ENCODE measurements around the gene GSK3B.

DNA sequence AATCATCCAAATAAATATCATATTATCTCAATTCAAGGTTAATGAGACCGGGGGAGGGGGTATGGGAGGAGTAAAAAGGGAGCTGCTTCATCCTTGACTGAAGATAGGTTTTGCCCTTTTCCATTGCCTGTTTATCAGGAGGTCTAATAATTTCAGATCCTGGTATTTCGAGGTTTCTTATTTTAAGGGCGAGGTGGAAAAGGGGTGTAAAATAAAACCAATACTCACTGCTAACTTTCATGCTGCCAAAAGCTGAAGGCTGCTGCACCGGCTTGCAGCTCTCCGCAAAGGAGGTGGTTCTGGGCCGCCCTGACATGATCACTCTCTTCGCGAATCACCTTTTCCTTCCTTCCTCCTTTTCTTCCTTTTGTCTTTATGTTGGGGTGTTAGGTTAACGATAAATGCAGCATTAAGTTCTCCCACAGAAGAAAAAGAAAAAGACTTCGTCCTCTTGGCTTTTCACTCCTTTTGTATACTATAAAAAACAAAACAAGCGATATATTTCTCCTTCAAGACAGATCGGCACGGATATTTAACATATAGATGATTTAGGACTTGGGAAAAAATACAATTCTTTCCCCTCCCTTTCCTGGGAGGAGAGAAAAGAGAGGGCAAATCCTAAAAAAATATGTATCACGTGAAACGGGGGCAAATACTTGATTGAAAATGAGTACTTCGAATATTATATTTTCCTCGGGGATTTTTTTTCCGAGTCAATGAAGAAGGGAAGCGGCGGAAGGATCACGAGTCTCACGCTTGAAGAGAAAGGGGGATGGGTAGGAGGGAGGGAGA, 932 bp downstream of the GSK3B start:
- TF ChIP-seq, protein P1, sequence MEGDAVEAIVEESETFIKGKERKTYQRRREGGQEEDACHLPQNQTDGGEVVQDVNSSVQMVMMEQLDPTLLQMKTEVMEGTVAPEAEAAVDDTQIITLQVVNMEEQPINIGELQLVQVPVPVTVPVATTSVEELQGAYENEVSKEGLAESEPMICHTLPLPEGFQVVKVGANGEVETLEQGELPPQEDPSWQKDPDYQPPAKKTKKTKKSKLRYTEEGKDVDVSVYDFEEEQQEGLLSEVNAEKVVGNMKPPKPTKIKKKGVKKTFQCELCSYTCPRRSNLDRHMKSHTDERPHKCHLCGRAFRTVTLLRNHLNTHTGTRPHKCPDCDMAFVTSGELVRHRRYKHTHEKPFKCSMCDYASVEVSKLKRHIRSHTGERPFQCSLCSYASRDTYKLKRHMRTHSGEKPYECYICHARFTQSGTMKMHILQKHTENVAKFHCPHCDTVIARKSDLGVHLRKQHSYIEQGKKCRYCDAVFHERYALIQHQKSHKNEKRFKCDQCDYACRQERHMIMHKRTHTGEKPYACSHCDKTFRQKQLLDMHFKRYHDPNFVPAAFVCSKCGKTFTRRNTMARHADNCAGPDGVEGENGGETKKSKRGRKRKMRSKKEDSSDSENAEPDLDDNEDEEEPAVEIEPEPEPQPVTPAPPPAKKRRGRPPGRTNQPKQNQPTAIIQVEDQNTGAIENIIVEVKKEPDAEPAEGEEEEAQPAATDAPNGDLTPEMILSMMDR (IDR thresholded peaks at IDR 0.05): no peak
- TF ChIP-seq POLR2AphosphoS5 (IDR thresholded peaks at IDR 0.05): no peak

All from stomach (tissue), 4 donors.